ENCODE results near the gene MED9. TPM values are rescaled to one million over a fixed set of nuclear protein-coding genes. Genes with fewer than 3 reads are reported as not detected.
"Not testable (repeated sequence)": the region's sequence is repeated elsewhere in the genome, so short reads cannot be mapped to it uniquely, and the experiment has no call there.

Gene MED9
- total RNA-seq, 2 donors from 2014 or later, result 19.5 to 20.4 TPM

GRCh38 chr17:17453088-17453487, 23.7 kb upstream of the MED9 start:
- intact Hi-C loops (cut with DNase I, micrococcal nuclease), result no loop called here
- no peak for DNase-seq
- no peak for ATAC-seq

GRCh38 chr17:17454276-17454675, 22.5 kb upstream of the MED9 start:
- no peak for DNase-seq
- no peak for ATAC-seq
- intact Hi-C loops (cut with DNase I, micrococcal nuclease), result no loop called here

- ATAC-seq; DNase-seq; intact Hi-C loops (cut with DNase I, micrococcal nuclease): not testable (repeated sequence)
Observed at GRCh38 chr17:17454700-17455099, 22.1 kb upstream of the MED9 start.

- DNase-seq (no peak), ATAC-seq (no peak)
- intact Hi-C loops (cut with DNase I, micrococcal nuclease), result no loop called here
Observed at GRCh38 chr17:17455173-17455572, 21.6 kb upstream of the MED9 start.

- no peak for ATAC-seq
- DNase-seq, result no peak
- intact Hi-C loops (cut with DNase I, micrococcal nuclease), result no loop called here
Observed at GRCh38 chr17:17456251-17456650, 20.5 kb upstream of the MED9 start.

GRCh38 chr17:17457680-17458079, 19.1 kb upstream of the MED9 start:
- intact Hi-C loops (cut with DNase I, micrococcal nuclease), result no loop called here
- ATAC-seq, result peak; percentile 92
- no peak for DNase-seq

- DNase-seq (no peak), ATAC-seq (no peak)
- intact Hi-C loops (cut with DNase I, micrococcal nuclease), result no loop called here
Observed at GRCh38 chr17:17460038-17460437, 16.8 kb upstream of the MED9 start.

- intact Hi-C loops (cut with DNase I, micrococcal nuclease), result no loop called here
- DNase-seq, result peak in 1 of 2 donors; percentile 40
- ATAC-seq, result peak; percentile 78
Observed at GRCh38 chr17:17462048-17462824, 14.6 kb upstream of the MED9 start.

- intact Hi-C loops (cut with DNase I, micrococcal nuclease), result no loop called here
- no peak for DNase-seq
Observed at GRCh38 chr17:17463821-17464220, 13.0 kb upstream of the MED9 start.

GRCh38 chr17:17465878-17466277, 10.9 kb upstream of the MED9 start:
- intact Hi-C loops (cut with DNase I, micrococcal nuclease); ATAC-seq; DNase-seq: not testable (repeated sequence)

More at GRCh38 chr17:17463821-17464220, 13.0 kb upstream of the MED9 start:
- no peak for ATAC-seq

- intact Hi-C loops (cut with DNase I, micrococcal nuclease), result no loop called here
- DNase-seq (no peak), ATAC-seq (no peak)
Observed at GRCh38 chr17:17466511-17466910, 10.3 kb upstream of the MED9 start.

GRCh38 chr17:17467016-17467415, 9.8 kb upstream of the MED9 start:
- DNase-seq (no peak), ATAC-seq (no peak)
- intact Hi-C loops (cut with DNase I, micrococcal nuclease), result no loop called here

GRCh38 chr17:17467720-17468119, 9.1 kb upstream of the MED9 start:
- ATAC-seq (peak; percentile 99), DNase-seq (peak; percentile 61 to 79)
- intact Hi-C loops (cut with DNase I, micrococcal nuclease), result no loop called here

- peak; percentile 49 for ATAC-seq
- intact Hi-C loops (cut with DNase I, micrococcal nuclease), result no loop called here
- no peak for DNase-seq
Observed at GRCh38 chr17:17468217-17469010, 8.4 kb upstream of the MED9 start.

- ATAC-seq, result no peak
- DNase-seq, result no peak
- intact Hi-C loops (cut with DNase I, micrococcal nuclease), result no loop called here
Observed at GRCh38 chr17:17469358-17469757, 7.4 kb upstream of the MED9 start.

- intact Hi-C loops (cut with DNase I, micrococcal nuclease), result no loop called here
- DNase-seq (no peak), ATAC-seq (no peak)
Observed at GRCh38 chr17:17469996-17470395, 6.8 kb upstream of the MED9 start.

- DNase-seq (no peak), ATAC-seq (no peak)
- intact Hi-C loops (cut with DNase I, micrococcal nuclease), result no loop called here
Observed at GRCh38 chr17:17472333-17472920, 4.4 kb upstream of the MED9 start.

GRCh38 chr17:17474341-17474740, 2.5 kb upstream of the MED9 start:
- DNase-seq (no peak), ATAC-seq (no peak)
- intact Hi-C loops (cut with DNase I, micrococcal nuclease), result no loop called here

- intact Hi-C loops (cut with DNase I, micrococcal nuclease), result no loop called here
- ATAC-seq (no peak), DNase-seq (no peak)
Observed at GRCh38 chr17:17479209-17479608, 2.4 kb downstream of the MED9 start.

Data from left colon (tissue), 2 donors.